Aorta (tissue), 5 donors: ENCODE measurements around the gene STPG4. TPM values are rescaled to one million over a fixed set of nuclear protein-coding genes. Genes with fewer than 3 reads are reported as not detected.
A peak's percentile ranks its signal among the peaks of the same experiment; 100 is the strongest.

ENCODE experiments used
- ATAC-seq: fragments of 200-7000 bp; cut with Tn5 transposase; one replicate; pipeline ENCODE4 v1.9.1; 2022; ENCODE audit warnings: moderate library complexity; ENCODE audit not compliant: low FRiP score
- DNase-seq, 2 donors: peaks; one replicate each; pipeline ENCODE4 v3.0.0-alpha.2; 2020
- H3K27ac ChIP-seq, 2 donors: one replicate each; pipeline ENCODE4 v1.5.1; 2013; ENCODE audit warnings: low read length in 2 of 2, mild to moderate bottlenecking in 2 of 2, moderate library complexity in 2 of 2, control low read depth in 1 of 2, inconsistent platforms in 1 of 2, low read depth in 1 of 2
- H3K27me3 ChIP-seq, 2 donors: one replicate each; pipeline ENCODE4 v1.6.1; 2013; ENCODE audit warnings: control low read depth in 1 of 2, low read length in 1 of 2, mild to moderate bottlenecking in 1 of 2, moderate library complexity in 1 of 2; ENCODE audit not compliant: insufficient read depth in 2 of 2, control insufficient read depth in 1 of 2
- H3K36me3 ChIP-seq, 2 donors: one replicate each; pipeline ENCODE4 v1.6.1; 2013; ENCODE audit warnings: control low read depth in 1 of 2, low read length in 1 of 2, mild to moderate bottlenecking in 1 of 2; ENCODE audit not compliant: insufficient read depth in 2 of 2, control insufficient read depth in 1 of 2
- H3K4me1 ChIP-seq, 2 donors: one replicate each; pipeline ENCODE4 v1.6.1; 2013; ENCODE audit warnings: low read length in 2 of 2, control low read depth in 1 of 2, mild to moderate bottlenecking in 1 of 2, moderate library complexity in 1 of 2; ENCODE audit not compliant: insufficient read depth in 2 of 2, control insufficient read depth in 1 of 2
- H3K4me3 ChIP-seq, 2 donors: one replicate each; pipeline ENCODE4 v1.5.1; 2013; ENCODE audit warnings: low read length in 2 of 2, control low read depth in 1 of 2, mild to moderate bottlenecking in 1 of 2
- H3K9me3 ChIP-seq: one replicate; pipeline ENCODE4 v1.6.1; 2013; ENCODE audit warnings: mild to moderate bottlenecking, low read length; ENCODE audit not compliant: control insufficient read depth
- WGBS, 2 donors: extraction: QIAGEN DNeasy Blood & Tissue Kit; methylation state at CpG; one replicate each; pipeline ENCODE4 v1.1.7; 2013; 5-methylcytosine and 5-hydroxymethylcytosine counted together
- intact Hi-C, 2 donors: fragments of 100-400 bp; cut with DNase I; formaldehyde crosslinking; loops; one replicate each; pipeline versions ENCODE4 v1.14.2 to v1.15.0; 2022
- long read RNA-seq, 2 donors: library from polyadenylated mRNA; unstranded; transcript quantifications; one replicate each; pipeline ENCODE4 v2.0.0, GENCODE V29; 2020 to 2021
- polyA plus RNA-seq, 2 donors: library from polyadenylated mRNA; stranded (reverse); fragments of 200-250 nt; gene quantifications; one replicate each; pipeline ENCODE4 v1.2.3, GENCODE V29; 2013
- total RNA-seq, 2 donors: library from RNA; stranded (reverse); fragmentation: NEBNext Ultra II Directional; extraction: Animal tissue kit (Norgen Biotek cat#: 25700); gene quantifications; one replicate each; pipeline ENCODE4 v1.2.1, GENCODE V29; 2021
- donor health status: healthy with polysubstance abuse.
- donor health status: Bipolar disorder and iron deficiency.
- donor health status: DM: no; HTN: no; CAD: no.
- donor health status: DM: no; HTN: no; CAD: no.
- donor health status: DM: yes; HTN: yes; CAD: no.

Gene STPG4
- total RNA-seq (under 1 TPM; 0.75 to 0.90 TPM), polyA plus RNA-seq (under 1 TPM in 1 of 2 donors, not detected in 1; 0.51 TPM)
- long read RNA-seq, donor 1, partial matches to known transcripts: 0 of 14 reads
- long read RNA-seq, donor 1, other reads (novel, unspliced or antisense): 14 of 14 reads
- long read RNA-seq, donor 2, partial matches to known transcripts: 0 of 12 reads
- long read RNA-seq, donor 2, other reads (novel, unspliced or antisense): 12 of 12 reads

GRCh38 chr2:47155091-47155876 is at the start of gene STPG4:
STPG4 (minus strand) TSS chr2:47155308; CDS start chr2:47155251, 57 bp downstream.
- intact Hi-C loops: no loop called here
- Histone ChIP-seq H3K4me1 (no peaks in the 10 kb centered on the region), H3K4me3 (no peak within 1 kb of the TSS), H3K36me3 (peaks cover 5 to 8% of the 10 kb centered on the region in 2 donors), H3K27ac (no peak within 1 kb of the TSS), H3K9me3 (no peaks in the 10 kb centered on the region), H3K27me3 (no peaks in the 10 kb centered on the region)
- 78 to 81% methylated on average over 29 to 30 of the region's 30 CpGs for WGBS, 2 donors
- peak in 1 of 2 donors; percentile 76 for DNase-seq
- ATAC-seq: no peak

- intact Hi-C loops: no loop called here
- Histone ChIP-seq H3K27me3 (no peaks in the 10 kb centered on the region), H3K27ac (no peak overlapping the region), H3K4me3 (no peak overlapping the region), H3K36me3 (no peaks in the 10 kb centered on the region), H3K4me1 (no peaks in the 10 kb centered on the region), H3K9me3 (no peaks in the 10 kb centered on the region)
- ATAC-seq (no peak), DNase-seq (no peak)
- WGBS, 2 donors: 84 to 88% methylated on average over 3 of the region's 3 CpGs
Observed at GRCh38 chr2:47204691-47205090, 49.6 kb upstream of the STPG4 start.

GRCh38 chr2:47203995-47204394 is 48.9 kb upstream of the STPG4 start:
- Histone ChIP-seq H3K27me3 (no peaks in the 10 kb centered on the region), H3K4me1 (no peaks in the 10 kb centered on the region), H3K27ac (no peak overlapping the region), H3K36me3 (no peaks in the 10 kb centered on the region), H3K9me3 (no peaks in the 10 kb centered on the region), H3K4me3 (no peak overlapping the region)
- WGBS, 2 donors: 91 to 95% methylated on average over 4 of the region's 4 CpGs
- no peak for ATAC-seq
- DNase-seq: no peak
- intact Hi-C loops: no loop called here

- Histone ChIP-seq H3K4me3 (no peak overlapping the region), H3K27me3 (no peaks in the 10 kb centered on the region), H3K27ac (no peak overlapping the region), H3K9me3 (no peaks in the 10 kb centered on the region), H3K36me3 (no peaks in the 10 kb centered on the region), H3K4me1 (no peaks in the 10 kb centered on the region)
- no peak for ATAC-seq
- intact Hi-C loops: no loop called here
- no peak for DNase-seq
- 82 to 86% methylated on average over 2 of the region's 2 CpGs for whole genome bisulfite sequencing, 2 donors
Observed at GRCh38 chr2:47201224-47201623, 46.1 kb upstream of the STPG4 start.

GRCh38 chr2:47198985-47199451 is 43.9 kb upstream of the STPG4 start:
- Histone ChIP-seq H3K27ac (no peak overlapping the region), H3K4me1 (no peaks in the 10 kb centered on the region), H3K4me3 (no peak overlapping the region), H3K27me3 (no peaks in the 10 kb centered on the region), H3K36me3 (no peaks in the 10 kb centered on the region), H3K9me3 (no peaks in the 10 kb centered on the region)
- WGBS, 2 donors: 91 to 92% methylated on average over 3 of the region's 3 CpGs
- intact Hi-C loops: no loop called here
- DNase-seq: no peak
- ATAC-seq: no peak

GRCh38 chr2:47196499-47196898 is 41.4 kb upstream of the STPG4 start:
- WGBS, 2 donors: 93 to 97% methylated on average over 1 of the region's 1 CpG
- intact Hi-C loops: no loop called here
- H3K36me3 ChIP-seq: no peaks in the 10 kb centered on the region
- H3K4me1 ChIP-seq: peaks cover 1 to 6% of the 10 kb centered on the region in 2 donors
- no peaks in the 10 kb centered on the region for H3K27me3 ChIP-seq
- H3K9me3 ChIP-seq: no peaks in the 10 kb centered on the region
- H3K4me3 ChIP-seq: no peak overlapping the region
- no peak overlapping the region for H3K27ac ChIP-seq
- ATAC-seq (no peak), DNase-seq (no peak)

- ATAC-seq (no peak), DNase-seq (no peak)
- Histone ChIP-seq H3K27ac (no peak overlapping the region), H3K4me3 (no peak overlapping the region), H3K4me1 (peaks cover 2 to 6% of the 10 kb centered on the region in 2 donors), H3K36me3 (no peaks in the 10 kb centered on the region), H3K27me3 (no peaks in the 10 kb centered on the region), H3K9me3 (no peaks in the 10 kb centered on the region)
- 94% methylated on average over 2 of the region's 2 CpGs for WGBS, 2 donors
- intact Hi-C loops: no loop called here
Observed at GRCh38 chr2:47196046-47196445, 40.9 kb upstream of the STPG4 start.

GRCh38 chr2:47195148-47195547 is 40.0 kb upstream of the STPG4 start:
- H3K4me1 ChIP-seq: peaks cover 2 to 7% of the 10 kb centered on the region in 2 donors
- intact Hi-C loops: no loop called here
- DNase-seq (no peak), ATAC-seq (no peak)
- H3K9me3 ChIP-seq: no peaks in the 10 kb centered on the region
- H3K4me3 ChIP-seq: no peak overlapping the region
- H3K27me3 ChIP-seq: no peaks in the 10 kb centered on the region
- H3K27ac ChIP-seq: no peak overlapping the region
- H3K36me3 ChIP-seq: no peaks in the 10 kb centered on the region
- 94 to 95% methylated on average over 3 of the region's 3 CpGs for WGBS, 2 donors

GRCh38 chr2:47194410-47194809 is 39.3 kb upstream of the STPG4 start:
- DNase-seq: no peak
- ATAC-seq: no peak
- Histone ChIP-seq H3K9me3 (no peaks in the 10 kb centered on the region), H3K27me3 (no peaks in the 10 kb centered on the region), H3K4me3 (no peak overlapping the region), H3K36me3 (no peaks in the 10 kb centered on the region), H3K27ac (no peak overlapping the region), H3K4me1 (peaks cover 2 to 9% of the 10 kb centered on the region in 2 donors)
- intact Hi-C loops: no loop called here
